ENCODE measurements around the gene CCDC80. TPM values are rescaled to one million over a fixed set of nuclear protein-coding genes. Genes with fewer than 3 reads are reported as not detected.

CCDC80 gene
- total and polyA plus RNA-seq, 9 of the 15 experiments (the other 6 are each of a cell fraction or from before 2014, with no cell fraction given), result 0.17 to 2.0 (median 1.1) TPM

DNA sequence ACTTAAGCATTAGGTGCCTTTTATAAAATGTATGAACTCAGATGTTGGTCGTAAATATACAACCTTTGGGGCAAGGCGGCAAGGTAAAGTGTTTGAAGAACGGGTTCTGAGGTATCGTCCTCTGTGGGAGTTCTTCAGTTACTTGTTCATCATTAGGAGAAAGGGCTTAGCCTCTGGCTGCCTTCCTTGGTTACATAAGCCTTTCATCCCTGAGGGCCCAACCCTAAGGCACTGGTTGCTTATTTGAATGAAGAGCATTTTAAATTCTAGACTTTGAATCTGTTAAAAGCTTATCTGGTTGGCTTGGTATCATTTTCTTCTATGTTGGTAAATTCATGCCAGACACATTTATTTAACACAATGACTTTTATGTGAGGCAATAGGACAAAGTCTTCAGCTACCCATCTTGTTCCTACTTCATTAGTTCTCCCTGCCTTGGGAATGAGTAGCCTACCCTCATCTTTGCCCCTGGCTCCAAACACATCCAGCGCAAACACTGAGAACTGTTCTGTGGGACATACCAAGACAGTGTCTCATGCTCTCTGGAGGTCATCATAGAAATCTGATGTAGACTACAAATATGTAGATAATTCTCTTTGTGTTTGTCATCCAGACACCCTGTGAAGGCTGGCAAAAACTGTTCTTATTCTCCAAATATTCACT, 12.4 kb upstream of the CCDC80 start:
- ChIA-PET POLR2A (no interaction called here), CTCF (ENCODE audit: low intra/inter-chr PET ratio) (no interaction called here)
- WGBS (ENCODE audit: insufficient coverage, low coverage, missing lambda C conversion rate), result 31% methylated on average over 5 of the region's 5 CpGs
- no peaks in the 10 kb centered on the region for H3K79me2 ChIP-seq (ENCODE audit: control insufficient read depth, insufficient read depth, low read length)
- no peak overlapping the region for H3K27ac ChIP-seq (ENCODE audit: extremely low read depth, low read depth, low read length)
- no peaks in the 10 kb centered on the region for H3K9me1 ChIP-seq (ENCODE audit: control insufficient read depth, insufficient read depth, low read length)
- H3K4me3 ChIP-seq, result no peak overlapping the region
- FAIRE-seq (no peak), ATAC-seq (no peak), DNase-seq (ENCODE audit: extremely low read depth in 1 of 4, low spot score in 3 of 4) (no peak)
- no peaks in the 10 kb centered on the region for H3K9me3 ChIP-seq (replicated peaks; ENCODE audit: control insufficient read depth, insufficient read depth, low read depth, low read length)
- intact Hi-C loops (cut with micrococcal nuclease), result no loop called here
- no peaks in the 10 kb centered on the region; a peak in 1 of 5 replicates for H3K4me1 ChIP-seq (replicated peaks in 1 of 2; ENCODE audit: control insufficient read depth in 2 of 2, insufficient read depth in 2 of 2, low read length in 2 of 2)
- H3K9ac ChIP-seq (ENCODE audit: insufficient read depth in 1 of 2, low read depth in 2 of 2, low read length in 2 of 2), result no peak overlapping the region
- H4K20me1 ChIP-seq (replicated peaks; ENCODE audit: control insufficient read depth, insufficient read depth, low read length), result no peaks in the 10 kb centered on the region
- no peak overlapping the region for H2AFZ ChIP-seq (ENCODE audit: low read depth, low read length)
- H3K4me2 ChIP-seq (ENCODE audit: insufficient read depth, low read length), result no peak overlapping the region
- in situ Hi-C loops (cut with MboI), result no loop called here
- no peaks in the 10 kb centered on the region for H3K36me3 ChIP-seq (ENCODE audit: control insufficient read depth, insufficient read depth, low read length)
- H3K27me3 ChIP-seq (ENCODE audit: control insufficient read depth in 2 of 2, insufficient read depth in 2 of 2, low read length in 2 of 2), result no peaks in the 10 kb centered on the region
- no TSS peak for BruUV-seq (replicated peaks)
- no peak for TF ChIP-seq SMARCB1 (IDR thresholded peaks at IDR 0.05; ENCODE audit: insufficient read length, low read depth)
- TF ChIP-seq MTA3 (IDR thresholded peaks at IDR 0.05; ENCODE audit: borderline replicate concordance), result no peak
- TF ChIP-seq DIDO1 (tag; IDR thresholded peaks at IDR 0.05; ENCODE audit: low read depth), result no peak
- no peak for TF ChIP-seq CEBPZ (IDR thresholded peaks at IDR 0.05; ENCODE audit: borderline replicate concordance, low read depth, low read length)
- TF ChIP-seq E2F3 (CRISPR knock-in tag; IDR thresholded peaks at IDR 0.05), result no peak
- no peak for TF ChIP-seq TRIM24 (IDR thresholded peaks at IDR 0.05)
- no peak for TF ChIP-seq CREM (IDR thresholded peaks at IDR 0.05; ENCODE audit: low read depth)
- TF ChIP-seq, protein P1, sequence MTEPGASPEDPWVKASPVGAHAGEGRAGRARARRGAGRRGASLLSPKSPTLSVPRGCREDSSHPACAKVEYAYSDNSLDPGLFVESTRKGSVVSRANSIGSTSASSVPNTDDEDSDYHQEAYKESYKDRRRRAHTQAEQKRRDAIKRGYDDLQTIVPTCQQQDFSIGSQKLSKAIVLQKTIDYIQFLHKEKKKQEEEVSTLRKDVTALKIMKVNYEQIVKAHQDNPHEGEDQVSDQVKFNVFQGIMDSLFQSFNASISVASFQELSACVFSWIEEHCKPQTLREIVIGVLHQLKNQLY (CRISPR knock-in tag; conservative IDR thresholded peaks at IDR 0.05), result no peak
- no peak for TF ChIP-seq ID3 (CRISPR knock-in tag; IDR thresholded peaks at IDR 0.05)
- no peak for TF ChIP-seq ID3 (tag; IDR thresholded peaks at IDR 0.05)
- TF ChIP-seq, protein P2, sequence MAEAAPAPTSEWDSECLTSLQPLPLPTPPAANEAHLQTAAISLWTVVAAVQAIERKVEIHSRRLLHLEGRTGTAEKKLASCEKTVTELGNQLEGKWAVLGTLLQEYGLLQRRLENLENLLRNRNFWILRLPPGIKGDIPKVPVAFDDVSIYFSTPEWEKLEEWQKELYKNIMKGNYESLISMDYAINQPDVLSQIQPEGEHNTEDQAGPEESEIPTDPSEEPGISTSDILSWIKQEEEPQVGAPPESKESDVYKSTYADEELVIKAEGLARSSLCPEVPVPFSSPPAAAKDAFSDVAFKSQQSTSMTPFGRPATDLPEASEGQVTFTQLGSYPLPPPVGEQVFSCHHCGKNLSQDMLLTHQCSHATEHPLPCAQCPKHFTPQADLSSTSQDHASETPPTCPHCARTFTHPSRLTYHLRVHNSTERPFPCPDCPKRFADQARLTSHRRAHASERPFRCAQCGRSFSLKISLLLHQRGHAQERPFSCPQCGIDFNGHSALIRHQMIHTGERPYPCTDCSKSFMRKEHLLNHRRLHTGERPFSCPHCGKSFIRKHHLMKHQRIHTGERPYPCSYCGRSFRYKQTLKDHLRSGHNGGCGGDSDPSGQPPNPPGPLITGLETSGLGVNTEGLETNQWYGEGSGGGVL (CRISPR knock-in tag; IDR thresholded peaks at IDR 0.05), result no peak
- no peak for TF ChIP-seq E2F8 (IDR thresholded peaks at IDR 0.05; ENCODE audit: low read depth, partially characterized antibody)
- no peak for TF ChIP-seq FOXJ2 (tag; IDR thresholded peaks at IDR 0.05)

Measured in K562 (cell line).